NK-92 (cell line): ENCODE data around the gene REC8.

Source experiments
- DNase-seq: peaks from one replicate; lab custom pipeline; 2025; ENCODE audit not compliant: unreplicated experiment; lab: John Stamatoyannopoulos, UW

REC8 gene

DNA sequence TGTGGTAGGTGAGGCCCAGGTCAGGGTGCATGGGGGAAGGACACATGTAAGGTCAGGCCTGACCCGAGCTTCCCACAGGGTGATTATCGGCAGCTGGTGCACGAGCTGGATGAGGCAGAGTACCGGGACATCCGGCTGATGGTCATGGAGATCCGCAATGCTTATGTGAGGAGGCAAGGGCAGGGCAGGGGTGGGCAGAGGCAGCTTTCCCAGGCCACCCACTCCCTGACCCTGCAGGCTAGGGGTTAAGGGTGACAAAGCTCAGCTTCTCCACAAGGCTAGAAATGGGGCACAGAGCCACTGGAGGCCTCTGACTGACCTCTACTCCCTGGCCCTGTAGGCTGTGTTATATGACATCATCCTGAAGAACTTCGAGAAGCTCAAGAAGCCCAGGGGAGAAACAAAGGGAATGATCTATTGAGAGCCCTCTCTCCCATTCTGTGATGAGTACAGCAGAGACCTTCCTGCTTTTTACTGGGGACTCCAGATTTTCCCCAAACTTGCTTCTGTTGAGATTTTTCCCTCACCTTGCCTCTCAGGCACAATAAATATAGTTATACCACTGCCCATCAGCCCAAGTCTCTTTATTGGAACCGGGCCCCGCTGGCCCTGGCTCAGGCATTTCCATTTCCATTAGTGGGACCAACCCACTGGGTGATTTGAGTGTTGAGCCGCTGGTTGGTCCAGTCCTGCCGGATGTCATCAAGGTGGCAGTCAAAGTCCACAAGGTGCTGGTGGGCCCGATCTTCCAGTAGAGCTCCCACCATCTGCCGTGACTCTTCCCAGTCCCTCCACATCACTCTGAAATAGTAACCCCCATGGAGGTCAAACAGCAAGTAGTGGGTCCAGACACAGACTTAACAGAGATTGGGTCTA, 33.2 kb upstream of the REC8 start:
- no peak for DNase-seq

DNA sequence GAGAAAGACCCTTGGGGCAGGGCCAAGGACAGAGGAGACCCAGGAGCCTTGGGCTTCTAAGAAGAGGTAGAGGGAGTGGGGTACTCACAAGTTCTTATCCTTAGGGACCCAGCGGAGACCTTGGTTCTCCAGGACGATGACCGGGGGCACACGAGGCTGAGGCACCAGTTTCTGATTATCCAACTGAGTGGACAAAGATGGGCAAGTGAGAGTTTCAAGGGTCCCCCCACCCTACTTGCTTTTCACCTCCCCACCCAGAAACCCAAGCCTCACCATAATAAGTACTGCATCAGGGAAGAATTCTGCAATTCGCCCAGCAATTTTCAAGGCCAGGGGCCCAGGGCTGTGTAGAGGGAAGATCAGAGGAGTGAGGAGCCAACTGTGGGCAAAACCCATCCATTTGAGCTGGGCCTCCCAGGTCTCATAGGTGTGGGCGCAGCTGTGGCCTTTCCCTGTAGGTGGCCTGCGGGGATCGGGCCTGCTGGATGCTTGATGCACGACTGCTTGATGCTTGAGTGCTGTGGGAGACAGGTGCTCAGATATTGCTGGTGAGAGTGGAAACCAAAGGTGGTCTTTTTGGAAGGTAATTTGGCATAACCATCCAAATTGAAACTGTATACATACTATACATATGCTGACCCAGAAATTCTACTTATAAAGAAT, 32.5 kb upstream of the REC8 start:
- no peak for DNase-seq

- DNase-seq: peak; percentile 98
Observed at GRCh38 chr14:24141097-24141880, 30.6 kb upstream of the REC8 start, which contains the start of gene EMC9. TSS of gene EMC9 (minus strand) at chr14:24141591. CDS start at chr14:24141304, 287 bp downstream.

DNA sequence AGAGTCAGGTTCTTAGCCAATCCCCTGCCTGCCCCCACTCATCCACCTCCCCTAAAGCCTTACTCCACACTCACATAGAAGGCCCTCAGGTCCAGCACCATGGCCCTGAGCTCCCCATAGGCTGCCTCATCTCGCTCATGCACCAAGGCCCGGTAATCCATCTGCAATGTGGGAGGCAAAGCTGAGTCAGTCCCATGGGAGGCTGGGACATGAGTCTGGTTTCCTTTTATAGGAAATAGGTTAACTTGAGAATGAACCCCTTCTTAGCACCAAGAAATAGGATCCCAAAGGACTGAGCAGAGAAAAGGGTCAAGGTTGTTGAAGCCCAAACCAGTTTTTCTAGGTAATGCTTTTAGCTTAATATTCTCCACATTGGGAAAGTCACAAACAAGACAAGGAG, 28.4 kb upstream of the REC8 start:
- DNase-seq: no peak

- no peak for DNase-seq
Observed at GRCh38 chr14:24144451-24144850, 27.4 kb upstream of the REC8 start.

DNA sequence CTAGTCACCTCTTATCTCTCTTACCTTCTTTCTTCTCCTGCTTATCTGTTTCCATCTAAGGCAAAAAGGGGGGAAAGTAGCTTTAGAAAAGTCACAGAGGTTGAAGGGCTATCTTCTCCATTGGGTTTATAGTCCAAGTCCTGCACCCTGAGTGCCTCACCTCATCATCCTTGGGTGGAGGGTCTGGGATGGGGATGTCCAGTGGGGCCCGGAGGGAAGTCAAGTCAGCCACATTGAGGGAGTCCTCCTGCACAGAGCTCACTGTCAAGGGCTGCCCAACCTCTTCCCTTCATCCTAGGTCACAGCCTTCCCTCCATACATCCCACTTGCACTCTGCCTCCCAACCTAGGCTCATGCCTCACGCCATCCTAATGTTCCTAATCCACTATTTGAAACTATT, 26.7 kb upstream of the REC8 start:
- no peak for DNase-seq

DNA sequence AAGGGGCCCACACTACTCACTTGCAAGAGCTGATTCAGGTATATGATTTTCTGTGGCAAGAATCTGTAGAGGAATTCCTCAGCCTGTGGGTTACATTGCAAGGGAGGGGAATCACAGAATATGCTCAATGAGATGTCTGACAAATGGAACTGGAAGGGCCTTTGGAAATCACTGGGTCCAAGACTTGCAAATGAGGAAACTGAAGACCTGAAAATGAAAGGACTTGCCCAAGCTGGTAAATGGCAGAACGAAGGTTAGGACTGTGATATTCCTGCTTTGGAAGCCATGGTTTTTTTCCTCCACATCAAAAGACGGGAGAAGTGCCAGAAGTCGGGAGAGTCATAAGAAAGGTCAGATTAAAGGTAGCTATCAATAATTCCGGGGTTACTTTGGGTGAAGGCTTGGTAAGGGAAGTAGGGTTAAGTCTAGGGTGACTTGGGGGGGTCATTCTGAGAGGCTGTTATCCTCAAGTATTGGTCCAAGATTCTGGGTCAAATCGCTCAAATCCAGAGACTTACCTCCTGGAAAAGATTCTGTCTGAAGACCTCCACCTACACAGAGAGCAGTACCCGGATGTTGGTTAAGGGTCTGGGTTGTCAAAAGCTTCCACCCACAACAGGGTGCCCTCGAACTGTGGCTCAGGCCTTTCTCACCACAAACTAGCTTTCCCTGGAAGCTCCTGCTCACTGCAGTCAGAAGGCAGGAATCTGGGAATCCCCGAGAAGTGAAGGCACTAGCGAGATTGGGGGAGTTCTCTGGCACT, 26.0 kb upstream of the REC8 start:
- no peak for DNase-seq

GRCh38 chr14:24146453-24146977, 25.4 kb upstream of the REC8 start, which contains the start of gene PSME2:
TSS of gene PSME2 (minus strand) at chr14:24146610. CDS start at chr14:24146581, 29 bp downstream.
- DNase-seq: peak; percentile 43

DNA sequence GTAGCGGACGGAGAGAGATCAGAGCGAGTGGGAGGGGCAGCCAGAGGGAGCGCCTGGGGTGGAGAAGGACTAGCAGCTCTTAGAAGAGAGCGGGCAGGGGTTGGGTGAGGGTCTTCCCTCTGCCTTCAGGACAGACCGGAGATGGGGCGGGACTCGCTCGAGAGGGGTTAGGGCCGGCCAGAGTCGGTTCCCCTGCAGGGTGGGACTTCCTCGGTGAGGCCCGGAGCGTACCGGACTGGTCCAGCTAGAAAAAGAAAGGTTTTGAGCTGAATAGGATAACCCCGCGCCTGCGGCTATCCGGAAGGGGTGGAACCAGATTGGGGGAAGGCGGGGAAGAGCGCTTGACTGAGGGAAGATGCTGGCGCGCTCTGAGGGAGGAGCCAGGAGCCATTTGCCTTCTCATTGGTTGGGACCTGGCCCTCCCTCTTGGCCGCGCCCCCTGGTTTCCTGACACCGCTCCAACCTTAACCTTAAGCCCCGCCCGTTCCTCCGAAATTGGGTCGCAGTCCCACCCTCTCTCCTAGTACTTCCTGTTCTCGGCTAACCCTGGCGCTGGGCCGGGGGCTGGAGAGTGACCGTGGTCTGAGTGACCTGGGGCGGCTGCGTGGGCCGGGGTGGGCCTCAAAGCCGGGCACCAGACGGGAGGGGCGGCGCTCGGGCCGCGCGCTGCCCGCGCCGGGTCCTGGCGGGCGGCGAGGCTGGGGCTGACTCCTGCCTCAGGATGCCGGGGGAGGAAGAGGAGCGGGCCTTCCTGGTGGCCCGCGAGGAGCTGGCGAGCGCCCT, 24.7 kb upstream of the REC8 start, which contains the start of gene RNF31:
Gene RNF31, plus strand, starts transcription at position 521 of the 783 bp plus-strand sequence. Its CDS starts 201 bp downstream, at position 722.
- peak; percentile 92 for DNase-seq

DNA sequence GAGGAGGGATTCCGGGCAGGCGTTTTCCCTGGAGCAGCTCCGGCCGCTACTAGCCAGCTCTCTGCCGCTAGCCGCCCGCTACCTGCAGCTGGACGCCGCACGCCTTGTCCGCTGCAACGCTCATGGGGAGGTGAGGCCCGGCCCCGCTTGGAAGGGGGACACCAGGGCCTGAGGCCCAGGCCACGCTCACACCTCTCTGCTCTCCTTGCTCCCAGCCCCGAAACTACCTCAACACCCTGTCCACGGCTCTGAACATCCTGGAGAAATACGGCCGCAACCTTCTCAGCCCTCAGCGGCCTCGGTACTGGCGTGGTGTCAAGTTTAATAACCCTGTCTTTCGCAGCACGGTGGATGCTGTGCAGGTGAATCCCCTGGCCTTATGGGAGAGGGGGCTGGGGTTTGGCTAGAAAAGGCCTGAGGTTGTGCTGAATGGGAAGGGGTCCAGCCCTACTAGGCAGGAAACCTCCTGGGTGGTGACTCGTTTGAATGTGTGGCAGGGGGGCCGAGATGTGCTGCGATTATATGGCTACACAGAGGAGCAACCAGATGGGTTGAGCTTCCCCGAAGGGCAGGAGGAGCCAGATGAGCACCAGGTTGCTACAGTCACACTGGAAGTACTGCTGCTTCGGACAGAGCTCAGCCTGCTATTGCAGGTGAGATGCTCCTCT, 24.0 kb upstream of the REC8 start:
- no peak for DNase-seq

- no peak for DNase-seq
Observed at GRCh38 chr14:24149302-24149969, 22.4 kb upstream of the REC8 start.

- no peak for DNase-seq
Observed at GRCh38 chr14:24150061-24150460, 21.8 kb upstream of the REC8 start.

- DNase-seq: no peak
Observed at GRCh38 chr14:24150567-24150966, 21.3 kb upstream of the REC8 start.

DNA sequence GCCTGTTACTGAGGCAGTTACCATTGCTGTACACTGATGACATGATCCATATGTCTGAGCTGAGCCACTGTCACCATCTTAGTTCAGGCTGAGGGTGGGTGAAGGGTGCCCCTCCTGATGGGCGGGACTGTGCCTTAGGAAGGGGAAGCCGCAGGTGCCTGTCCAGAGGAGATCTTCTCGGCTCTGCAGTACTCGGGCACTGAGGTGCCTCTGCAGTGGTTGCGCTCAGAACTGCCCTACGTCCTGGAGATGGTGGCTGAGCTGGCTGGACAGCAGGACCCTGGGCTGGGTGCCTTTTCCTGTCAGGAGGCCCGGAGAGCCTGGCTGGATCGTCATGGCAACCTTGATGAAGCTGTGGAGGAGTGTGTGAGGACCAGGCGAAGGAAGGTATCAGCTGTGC, 20.9 kb upstream of the REC8 start:
- DNase-seq: no peak

- no peak for DNase-seq
Observed at GRCh38 chr14:24151404-24152080, 20.3 kb upstream of the REC8 start.

DNA sequence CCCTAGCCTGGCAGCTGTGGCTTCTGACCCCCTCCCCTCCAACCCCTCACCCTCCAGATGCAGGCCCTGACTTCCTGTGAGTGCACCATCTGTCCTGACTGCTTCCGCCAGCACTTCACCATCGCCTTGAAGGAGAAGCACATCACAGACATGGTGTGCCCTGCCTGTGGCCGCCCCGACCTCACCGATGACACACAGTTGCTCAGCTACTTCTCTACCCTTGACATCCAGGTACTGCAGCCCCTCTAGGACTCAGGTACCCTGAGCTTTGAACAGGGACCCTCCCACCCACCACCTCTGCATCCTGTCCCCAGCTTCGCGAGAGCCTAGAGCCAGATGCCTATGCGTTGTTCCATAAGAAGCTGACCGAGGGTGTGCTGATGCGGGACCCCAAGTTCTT, 16.8 kb upstream of the REC8 start:
- DNase-seq: no peak

DNA sequence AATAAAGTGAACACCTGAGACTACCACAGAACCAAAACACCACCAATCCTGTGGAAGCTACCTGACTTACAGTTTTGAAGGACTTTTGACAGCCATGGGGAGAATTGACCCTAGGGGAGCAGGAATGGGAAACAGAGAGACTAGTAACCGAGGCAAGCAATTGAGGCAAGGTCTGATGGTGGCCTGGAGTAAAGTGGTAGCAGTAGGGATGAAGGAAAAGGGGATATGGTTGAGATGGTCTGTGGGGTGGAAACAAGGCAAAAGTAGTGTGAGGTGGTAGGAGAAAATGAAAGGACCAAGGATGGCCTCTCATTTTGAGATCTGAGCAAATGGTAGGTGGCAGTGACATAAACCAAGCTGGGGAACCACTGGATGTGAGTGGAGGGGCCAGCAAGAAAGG, 15.0 kb upstream of the REC8 start:
- no peak for DNase-seq

DNA sequence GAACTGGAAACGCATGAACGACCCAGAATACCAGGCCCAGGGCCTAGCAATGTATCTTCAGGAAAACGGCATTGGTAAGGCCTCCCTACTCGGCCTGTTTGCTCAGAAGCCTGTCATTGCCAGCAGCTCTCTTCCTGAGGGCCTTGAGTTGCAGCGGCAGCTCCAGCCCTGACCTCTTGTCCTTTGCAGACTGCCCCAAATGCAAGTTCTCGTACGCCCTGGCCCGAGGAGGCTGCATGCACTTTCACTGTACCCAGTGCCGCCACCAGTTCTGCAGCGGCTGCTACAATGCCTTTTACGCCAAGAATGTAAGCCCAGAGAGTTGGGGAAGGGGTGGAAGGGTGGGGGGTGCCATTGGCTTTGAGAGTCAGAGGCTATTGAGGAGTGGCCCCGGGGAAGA, 14.5 kb upstream of the REC8 start:
- DNase-seq: no peak
